UCSD-AML1 (cell line): Measurements from ENCODE around the gene SMIM7.

ENCODE experiments used
- DNase-seq: peaks from one replicate; lab custom pipeline; 2025; ENCODE audit not compliant: unreplicated experiment; lab: John Stamatoyannopoulos, UW

SMIM7 gene

DNA sequence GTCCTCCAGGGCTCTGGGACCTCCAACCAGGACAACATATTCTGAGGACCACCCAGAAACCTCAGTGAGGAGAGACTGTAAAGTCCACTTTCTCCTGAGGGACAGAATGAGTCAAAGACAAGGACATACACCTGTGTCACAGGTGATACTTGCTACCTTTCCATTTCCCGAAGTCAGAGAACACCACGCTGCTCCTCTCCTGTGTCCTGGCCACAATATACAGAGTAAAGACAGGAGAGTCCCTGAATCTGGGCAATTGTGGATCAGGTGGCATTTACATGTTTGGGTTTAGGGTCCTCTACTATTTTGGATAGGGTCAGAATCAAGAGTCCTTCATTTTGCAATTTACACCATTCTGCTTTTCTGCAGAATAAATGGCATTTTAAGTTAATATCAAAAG, 36.9 kb downstream of the SMIM7 start:
- DNase-seq: no peak

DNA sequence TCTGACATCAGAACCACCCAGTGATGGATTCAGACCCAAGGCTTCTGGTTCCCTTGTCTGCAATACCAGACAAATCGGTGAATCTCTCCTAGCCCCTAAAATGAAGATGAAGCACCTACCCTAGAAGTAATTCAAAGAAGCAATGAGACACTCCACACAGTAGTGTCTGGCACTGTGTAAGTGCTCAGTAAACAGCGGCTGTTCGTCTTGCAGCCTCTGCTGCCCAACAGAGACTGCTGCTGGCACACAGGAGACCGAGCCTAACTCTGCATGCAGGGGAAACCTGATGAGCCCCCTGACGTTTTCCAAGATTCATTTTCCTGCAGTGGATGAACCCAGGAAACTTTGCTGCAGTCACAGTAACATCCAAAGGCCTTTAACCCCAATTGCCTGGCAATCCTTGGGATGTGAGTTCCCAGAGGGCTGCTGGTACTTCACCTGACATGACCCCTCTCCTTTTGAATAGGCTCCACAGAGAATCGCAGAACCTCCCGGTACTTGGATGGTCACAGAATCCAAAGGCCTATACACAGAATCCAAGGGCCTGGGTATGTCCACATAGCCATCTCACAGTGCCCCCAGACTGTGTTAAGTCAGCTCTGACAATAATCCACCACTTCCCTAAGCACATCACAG, 38.7 kb downstream of the SMIM7 start:
- no peak for DNase-seq

DNA sequence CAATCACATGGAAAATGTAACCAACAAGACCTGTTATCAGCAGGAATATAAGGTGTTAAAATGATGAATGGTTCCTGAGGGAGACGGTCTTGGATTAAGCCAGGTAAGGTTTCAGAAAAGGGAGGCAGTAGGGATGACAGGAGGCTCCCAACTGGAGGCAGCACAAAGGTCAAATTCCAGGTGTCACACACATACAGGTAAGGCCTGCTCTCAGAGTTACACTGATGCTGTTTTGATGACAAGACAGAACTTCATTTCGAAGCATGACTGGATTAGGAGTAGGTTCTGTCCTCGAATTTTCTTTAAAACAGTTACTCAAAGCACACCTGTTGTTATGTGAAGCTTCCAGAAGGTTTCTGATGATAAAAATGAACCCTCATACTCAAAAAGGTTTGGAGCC, 39.4 kb downstream of the SMIM7 start:
- no peak for DNase-seq

GRCh38 chr19:16620018-16620417, 39.9 kb downstream of the SMIM7 start:
- no peak for DNase-seq

- DNase-seq: no peak
Measured at GRCh38 chr19:16619457-16619856, 40.5 kb downstream of the SMIM7 start.

DNA sequence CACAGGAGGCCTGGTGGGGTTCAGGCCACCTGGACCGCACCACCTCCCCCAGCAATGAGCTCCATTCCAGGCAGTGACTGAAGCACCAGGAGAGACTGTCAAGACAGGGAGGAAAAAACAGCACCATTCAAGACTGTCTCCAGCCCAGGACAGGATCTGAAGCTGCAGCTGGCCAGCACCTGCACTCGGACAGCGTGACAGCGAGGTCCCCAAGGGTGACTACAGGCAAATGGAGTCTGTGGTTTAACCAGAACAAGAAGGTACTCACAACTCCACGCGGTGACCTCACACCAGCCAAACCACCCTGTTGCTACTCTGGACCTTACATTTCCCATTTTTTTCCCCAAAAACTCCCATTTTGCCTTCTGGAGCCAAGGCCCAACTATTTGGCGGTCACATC, 41.7 kb downstream of the SMIM7 start:
- DNase-seq: no peak

DNA sequence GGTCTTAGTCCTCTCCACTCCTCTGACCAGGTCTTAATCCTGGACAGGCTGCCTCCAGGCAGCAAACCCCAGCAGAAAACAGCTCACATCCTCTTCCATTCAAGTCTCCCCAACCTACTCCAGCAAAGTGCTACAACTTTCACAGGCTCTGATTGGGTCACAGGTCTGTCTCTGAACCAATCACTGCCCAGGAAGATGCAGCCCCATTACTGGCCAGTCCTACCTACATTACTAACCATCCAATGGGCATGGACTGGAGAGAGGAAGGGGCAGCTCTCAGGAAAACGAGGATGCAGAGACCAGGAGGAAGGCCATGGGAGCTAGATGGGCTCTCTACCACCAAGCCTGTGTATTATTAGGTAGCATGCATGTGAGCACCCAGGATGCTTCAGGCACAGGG, 44.1 kb downstream of the SMIM7 start:
- DNase-seq: no peak

DNA sequence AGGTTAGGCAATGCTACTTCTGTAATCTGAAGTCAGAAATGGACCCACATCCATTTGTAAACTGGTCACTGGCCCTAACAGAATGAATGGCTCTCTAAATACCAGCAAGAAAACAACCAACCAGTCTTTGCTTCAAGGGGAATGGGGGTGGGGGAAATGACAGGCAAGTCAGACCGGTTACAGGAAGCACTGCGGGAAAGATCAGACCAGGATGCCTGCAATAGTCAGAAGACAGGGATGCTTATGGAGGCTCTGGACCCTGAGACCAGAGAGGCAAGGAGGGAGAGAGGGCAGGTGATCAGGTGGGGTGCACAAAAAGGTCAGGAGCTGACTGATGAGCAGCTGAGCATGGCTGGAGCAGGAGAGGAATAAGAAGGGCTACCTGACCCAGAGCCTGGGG, 45.0 kb downstream of the SMIM7 start:
- DNase-seq: no peak

- no peak for DNase-seq
Measured at GRCh38 chr19:16613841-16614240, 46.1 kb downstream of the SMIM7 start.

GRCh38 chr19:16612636-16613035, 47.3 kb downstream of the SMIM7 start:
- no peak for DNase-seq

- DNase-seq: no peak
Measured at GRCh38 chr19:16611121-16611520, 48.8 kb downstream of the SMIM7 start.

DNA sequence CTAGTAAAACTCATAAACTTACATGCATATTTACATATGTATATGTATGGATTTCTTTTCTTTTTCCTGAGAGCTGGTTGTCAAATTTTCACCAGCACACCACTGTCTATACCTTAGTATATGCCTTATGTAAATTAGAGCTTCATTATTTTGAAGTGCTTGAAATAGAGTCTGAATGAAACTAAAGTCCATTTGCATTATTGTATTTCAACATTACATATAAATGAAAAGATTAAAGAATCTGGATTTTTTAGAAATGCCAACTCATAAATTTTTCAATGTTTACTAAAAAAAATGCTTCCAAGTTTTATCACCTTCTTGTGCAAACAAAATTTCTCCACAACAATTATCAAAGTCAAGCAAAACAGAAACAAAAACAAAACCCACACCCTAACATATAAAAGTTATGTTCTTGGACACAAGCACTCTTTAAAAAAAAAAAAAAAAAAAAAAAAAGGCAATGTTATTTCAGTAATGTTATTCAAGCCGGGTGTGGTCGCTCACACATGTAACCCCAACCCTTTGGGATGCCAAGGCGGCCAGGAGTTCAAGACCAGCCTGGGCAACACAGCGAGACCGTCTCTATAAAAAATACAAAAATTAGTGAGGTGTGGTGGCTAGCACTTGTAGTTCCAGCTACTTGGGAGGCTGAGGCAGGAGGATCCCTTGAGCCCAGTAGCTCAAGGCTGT, 50.3 kb downstream of the SMIM7 start:
- no peak for DNase-seq

- DNase-seq: no peak
Measured at GRCh38 chr19:16608290-16608739, 51.6 kb downstream of the SMIM7 start.

GRCh38 chr19:16607819-16608218, 52.1 kb downstream of the SMIM7 start:
- no peak for DNase-seq

GRCh38 chr19:16605553-16605994, 54.4 kb downstream of the SMIM7 start:
- no peak for DNase-seq

DNA sequence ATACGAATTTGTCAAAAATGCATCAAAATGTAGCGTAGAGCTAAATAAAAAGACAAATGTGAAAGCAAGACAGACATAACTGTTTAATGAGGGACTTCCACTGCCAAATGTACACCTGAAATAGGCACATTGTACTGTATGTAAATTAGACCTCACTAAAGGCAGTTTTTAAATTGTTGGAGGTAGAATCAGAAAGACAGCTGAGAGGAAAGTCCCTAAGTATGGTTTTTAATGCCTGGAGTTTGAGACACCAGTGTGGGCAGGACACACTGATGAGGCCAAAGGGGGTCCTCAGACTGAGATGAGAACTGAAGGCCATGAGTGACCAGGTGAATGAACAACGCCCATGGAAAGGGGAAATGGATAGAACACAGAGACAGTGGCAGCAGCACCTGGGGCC, 54.8 kb downstream of the SMIM7 start:
- DNase-seq: no peak

GRCh38 chr19:16604615-16605014, 55.3 kb downstream of the SMIM7 start:
- no peak for DNase-seq

- no peak for DNase-seq
Measured at GRCh38 chr19:16603090-16603489, 56.9 kb downstream of the SMIM7 start.

DNA sequence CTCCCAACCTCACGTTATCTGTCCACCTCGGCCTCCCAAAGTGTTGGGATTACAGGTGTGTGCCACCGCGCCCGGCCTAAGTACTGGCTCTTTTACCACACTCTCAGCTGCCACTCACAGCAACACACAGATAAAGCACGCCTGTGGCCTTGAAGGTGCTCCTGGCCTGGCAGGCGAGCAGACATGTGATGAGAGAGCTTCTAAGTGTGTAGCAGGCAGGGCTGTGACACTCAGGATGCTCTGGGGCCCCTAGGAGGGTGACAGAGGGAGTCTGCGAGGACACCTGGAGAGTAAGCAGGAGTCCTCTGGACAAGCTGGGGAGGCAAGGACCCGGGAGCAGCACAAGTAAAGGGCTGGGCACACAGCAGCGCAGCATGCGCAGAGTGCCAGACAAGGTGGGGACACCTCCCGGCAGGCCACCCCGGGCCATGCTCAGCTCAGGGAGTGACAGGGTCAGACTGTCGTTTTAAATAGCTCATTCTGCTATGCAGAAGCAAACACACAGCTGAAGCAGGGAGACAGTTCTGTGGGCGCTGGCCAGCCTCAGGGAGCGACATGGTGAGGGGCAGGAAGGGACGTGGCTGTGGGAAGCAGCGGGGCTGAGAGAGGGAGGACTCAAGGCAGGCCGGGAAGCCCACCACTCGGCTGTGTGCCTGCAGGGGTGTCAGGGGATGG, 58.4 kb downstream of the SMIM7 start:
- no peak for DNase-seq

DNA sequence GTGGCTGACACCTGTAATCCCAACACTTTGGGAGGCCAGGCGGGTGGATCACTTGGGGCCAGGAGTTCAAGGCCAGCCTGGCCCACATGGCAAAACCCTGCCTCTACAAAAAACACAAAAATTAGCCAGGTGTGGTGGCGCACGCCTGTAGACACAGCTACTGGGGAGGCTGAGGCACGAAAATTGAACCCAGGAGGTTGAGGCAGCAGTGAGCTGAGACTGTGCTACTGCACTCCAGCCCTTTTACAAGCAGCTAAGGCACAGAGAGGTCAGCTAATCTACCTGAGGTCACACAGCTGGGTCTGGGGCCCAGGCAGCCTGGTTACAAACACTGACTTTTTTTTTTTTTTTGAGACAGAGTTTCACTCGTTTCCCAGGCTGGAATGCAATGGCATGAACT, 59.1 kb downstream of the SMIM7 start:
- DNase-seq: no peak

DNA sequence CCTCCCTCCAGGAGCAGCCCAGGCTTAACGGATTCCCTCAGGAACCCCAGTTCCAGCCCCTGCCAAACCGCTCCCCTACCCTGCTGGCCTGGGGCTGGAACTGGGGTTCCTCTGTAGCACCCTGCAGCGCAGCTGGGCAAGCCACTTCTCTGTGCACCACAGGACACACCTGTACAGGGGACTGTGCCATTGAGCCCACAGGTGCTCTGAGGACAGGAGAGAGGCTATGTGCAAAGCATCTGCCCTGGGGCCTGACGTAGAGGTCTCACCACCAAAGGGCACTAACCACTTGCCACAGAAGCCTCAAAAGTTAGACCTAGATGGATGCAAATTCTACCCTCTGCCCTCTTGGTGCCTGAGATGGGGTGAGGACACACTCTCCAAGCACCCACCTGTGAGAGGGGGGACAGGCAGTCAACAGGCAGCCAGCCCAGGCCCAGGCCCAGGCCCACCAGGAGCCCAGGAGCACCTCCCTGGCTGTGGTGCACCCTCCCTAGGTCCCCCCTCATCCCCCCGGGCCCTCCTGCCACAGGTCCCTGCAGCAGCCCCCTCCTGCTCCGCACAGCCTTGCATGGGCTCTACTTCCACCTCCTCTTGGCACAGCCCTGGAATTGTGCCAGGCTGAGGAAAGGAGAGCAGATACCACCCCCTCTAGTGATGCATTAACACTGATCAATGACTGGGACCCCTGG, 60.1 kb downstream of the SMIM7 start:
- DNase-seq: no peak

DNA sequence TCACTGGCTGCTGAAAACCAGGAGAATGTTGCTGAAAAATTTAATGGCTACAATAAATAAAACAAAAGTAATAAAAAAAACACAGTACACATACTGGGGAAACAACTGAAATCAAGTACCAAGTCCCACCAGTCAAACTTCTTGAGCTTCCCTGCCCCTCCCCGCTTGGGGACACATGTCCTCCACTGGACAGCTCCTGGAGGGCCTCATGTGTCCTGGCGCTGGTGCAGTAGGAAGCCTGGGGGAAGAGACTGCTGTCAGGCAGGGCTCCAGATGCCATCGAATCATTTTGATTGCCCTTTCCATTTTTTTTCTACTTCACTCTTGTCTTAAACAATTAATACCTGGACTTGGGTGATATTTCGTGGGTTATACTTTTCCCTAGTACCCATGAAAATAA, 61.1 kb downstream of the SMIM7 start:
- DNase-seq: no peak
